HFFc6 (cell line): Measurements from ENCODE around the gene CCDC148. TPM values are rescaled to one million over a fixed set of nuclear protein-coding genes. Genes with fewer than 3 reads are reported as not detected.

ENCODE experiments used
- DNase-seq: peaks from one replicate; pipeline ENCODE4 v3.0.0-alpha.2; 2018
- H3K27ac Mint-ChIP-seq: 2 replicates; pipeline ENCODE4 v1.8.0; 2020; ENCODE audit warnings: mild to moderate bottlenecking, mixed read lengths
- H3K27me3 Mint-ChIP-seq: 2 replicates; pipeline ENCODE4 v1.8.0; 2021; ENCODE audit warnings: mild to moderate bottlenecking, moderate library complexity, mixed read lengths; ENCODE audit not compliant: insufficient read depth
- H3K36me3 Mint-ChIP-seq: 2 replicates; pipeline ENCODE4 v1.8.0; 2021; ENCODE audit warnings: low read depth, mixed read lengths
- H3K4me1 Mint-ChIP-seq: 2 replicates; pipeline ENCODE4 v1.8.0; 2020; ENCODE audit warnings: low read depth, mixed read lengths
- H3K4me3 Mint-ChIP-seq: 2 replicates; pipeline ENCODE4 v1.8.0; 2020; ENCODE audit warnings: mild to moderate bottlenecking, moderate library complexity, mixed read lengths
- H3K9me3 Mint-ChIP-seq: 2 replicates; pipeline ENCODE4 v1.8.0; 2020; ENCODE audit warnings: mild to moderate bottlenecking, mixed read lengths
- total RNA-seq, 6 experiments: library from RNA; stranded (reverse); fragmentation: NEBNext Ultra II Directional; extraction: Animal tissue kit (Norgen Biotek cat#: 25700); gene quantifications; 2 replicates in 1 of 6; 3 replicates in 5 of 6; pipeline ENCODE4 v1.2.3, GENCODE V29; 2021
- TF ChIP-seq, protein P1 (sequence below): fragments of 200-600 bp; sonication (generic); IDR thresholded peaks from 2 replicates; pipeline ENCODE4 v1.5.0; 2021; ENCODE audit warnings: antibody characterized with exemption, mild to moderate bottlenecking

Gene CCDC148
- total RNA-seq, 6 experiments from 2014 or later = 0.66 to 1.3 (median 0.84) TPM

DNA sequence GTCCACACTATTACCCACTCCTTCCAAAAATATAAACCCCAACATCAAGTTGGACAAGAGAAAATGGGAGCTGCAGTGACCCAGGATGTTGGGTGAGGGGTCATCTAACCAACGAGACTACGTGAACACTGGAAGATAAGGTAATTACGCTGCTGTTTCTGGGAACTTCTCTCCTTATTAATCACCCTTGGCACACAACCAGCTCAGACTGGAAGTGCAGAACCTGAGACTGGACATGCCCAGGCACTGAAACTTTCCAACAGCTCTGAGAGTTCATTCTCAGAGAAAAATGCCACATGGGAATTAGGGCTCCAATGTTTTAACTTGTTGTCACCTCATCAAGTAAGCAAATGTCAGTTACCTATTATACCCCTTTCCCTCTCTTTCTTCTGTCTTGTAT lies 135.3 kb downstream of the CCDC148 start:
- peaks cover 24% of the 10 kb centered on the region for H3K4me1 Mint-ChIP-seq
- H3K36me3 Mint-ChIP-seq = no peaks in the 10 kb centered on the region
- TF ChIP-seq, protein P1, sequence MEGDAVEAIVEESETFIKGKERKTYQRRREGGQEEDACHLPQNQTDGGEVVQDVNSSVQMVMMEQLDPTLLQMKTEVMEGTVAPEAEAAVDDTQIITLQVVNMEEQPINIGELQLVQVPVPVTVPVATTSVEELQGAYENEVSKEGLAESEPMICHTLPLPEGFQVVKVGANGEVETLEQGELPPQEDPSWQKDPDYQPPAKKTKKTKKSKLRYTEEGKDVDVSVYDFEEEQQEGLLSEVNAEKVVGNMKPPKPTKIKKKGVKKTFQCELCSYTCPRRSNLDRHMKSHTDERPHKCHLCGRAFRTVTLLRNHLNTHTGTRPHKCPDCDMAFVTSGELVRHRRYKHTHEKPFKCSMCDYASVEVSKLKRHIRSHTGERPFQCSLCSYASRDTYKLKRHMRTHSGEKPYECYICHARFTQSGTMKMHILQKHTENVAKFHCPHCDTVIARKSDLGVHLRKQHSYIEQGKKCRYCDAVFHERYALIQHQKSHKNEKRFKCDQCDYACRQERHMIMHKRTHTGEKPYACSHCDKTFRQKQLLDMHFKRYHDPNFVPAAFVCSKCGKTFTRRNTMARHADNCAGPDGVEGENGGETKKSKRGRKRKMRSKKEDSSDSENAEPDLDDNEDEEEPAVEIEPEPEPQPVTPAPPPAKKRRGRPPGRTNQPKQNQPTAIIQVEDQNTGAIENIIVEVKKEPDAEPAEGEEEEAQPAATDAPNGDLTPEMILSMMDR = no peak
- peak overlapping the region; percentile 50 for H3K27ac Mint-ChIP-seq
- peak overlapping the region; percentile 20; the same call in 1 of the 2 replicates for H3K4me3 Mint-ChIP-seq
- peak; percentile 39 for DNase-seq
- H3K9me3 Mint-ChIP-seq = no peaks in the 10 kb centered on the region
- H3K27me3 Mint-ChIP-seq = peaks cover 7% of the 10 kb centered on the region

GRCh38 chr2:158319269-158319668 lies 137.3 kb downstream of the CCDC148 start:
- DNase-seq = no peak
- Mint-ChIP-seq H3K27me3 (peaks cover 7% of the 10 kb centered on the region), H3K9me3 (no peaks in the 10 kb centered on the region), H3K36me3 (no peaks in the 10 kb centered on the region), H3K27ac (no peak overlapping the region), H3K4me3 (no peak overlapping the region), H3K4me1 (peaks cover 32% of the 10 kb centered on the region)
- TF ChIP-seq, protein P1 = no peak

- no peak for DNase-seq
- H3K9me3 Mint-ChIP-seq = no peaks in the 10 kb centered on the region
- no peak overlapping the region for H3K4me3 Mint-ChIP-seq
- no peak overlapping the region for H3K27ac Mint-ChIP-seq
- H3K4me1 Mint-ChIP-seq = peaks cover 32% of the 10 kb centered on the region
- TF ChIP-seq, protein P1 = no peak
- peaks cover 7% of the 10 kb centered on the region for H3K27me3 Mint-ChIP-seq
- H3K36me3 Mint-ChIP-seq = no peaks in the 10 kb centered on the region
Observed at GRCh38 chr2:158317642-158318041, 138.9 kb downstream of the CCDC148 start.

DNA sequence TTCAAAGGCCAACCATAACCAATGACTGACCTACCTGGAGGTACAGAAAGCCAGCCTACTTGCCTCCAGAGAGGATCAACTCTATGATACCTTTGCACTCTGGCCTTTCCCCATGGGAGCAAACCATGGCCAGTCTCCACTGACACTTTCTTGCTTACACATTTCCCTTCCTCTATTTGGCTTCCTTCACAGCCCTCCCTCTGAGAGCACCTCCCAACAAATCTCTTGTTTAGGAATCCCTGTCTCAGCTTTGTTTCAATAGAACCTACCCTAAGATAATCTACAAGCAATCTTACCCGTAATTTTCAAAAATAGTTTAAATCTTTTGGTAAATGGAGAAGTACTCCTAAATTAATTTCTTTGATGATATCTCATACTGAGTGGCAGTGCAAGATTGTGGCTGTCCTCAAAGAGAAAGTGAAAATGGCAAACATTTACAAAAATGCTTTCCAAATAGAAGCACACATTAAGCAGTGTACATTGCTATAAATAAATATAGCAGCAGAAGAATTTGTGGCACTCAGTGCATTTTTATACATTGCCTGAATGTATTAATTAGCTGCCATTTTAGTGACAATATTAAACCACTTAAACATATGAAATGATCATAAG lies 140.6 kb downstream of the CCDC148 start:
- DNase-seq = no peak
- Mint-ChIP-seq H3K36me3 (no peaks in the 10 kb centered on the region; the same call in 1 of the 2 replicates), H3K27me3 (peaks cover 7% of the 10 kb centered on the region), H3K27ac (no peak overlapping the region), H3K4me1 (peaks cover 20% of the 10 kb centered on the region; the same call in 1 of the 2 replicates), H3K9me3 (no peaks in the 10 kb centered on the region), H3K4me3 (peak overlapping the region; percentile 52; the same call in 1 of the 2 replicates)
- TF ChIP-seq, protein P1 = no peak

DNA sequence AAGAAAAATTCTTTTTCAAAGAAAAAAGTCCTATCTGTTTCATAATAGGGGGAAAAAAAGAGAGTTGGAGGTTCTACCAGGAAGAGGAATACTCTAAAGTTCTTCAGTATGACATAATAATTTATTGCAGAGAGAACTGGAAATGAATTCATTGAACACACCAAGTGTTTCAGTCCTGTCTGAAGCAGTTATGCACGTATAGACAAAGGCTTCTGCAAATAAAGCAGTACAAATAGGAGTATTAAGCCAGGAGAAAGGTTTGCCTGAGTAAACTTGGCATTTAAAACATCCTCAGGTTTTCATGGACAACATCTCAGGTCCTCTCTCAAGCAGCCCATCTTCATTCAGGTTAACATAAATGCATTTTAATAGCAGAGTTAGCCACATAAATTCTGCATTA lies 141.6 kb downstream of the CCDC148 start:
- TF ChIP-seq, protein P1 = no peak
- H3K9me3 Mint-ChIP-seq = no peaks in the 10 kb centered on the region
- H3K27me3 Mint-ChIP-seq = peaks cover 7% of the 10 kb centered on the region
- H3K36me3 Mint-ChIP-seq = no peaks in the 10 kb centered on the region; the same call in 1 of the 2 replicates
- DNase-seq = no peak
- H3K4me3 Mint-ChIP-seq = no peak overlapping the region
- peaks cover 19% of the 10 kb centered on the region; the same call in 1 of the 2 replicates for H3K4me1 Mint-ChIP-seq
- no peak overlapping the region for H3K27ac Mint-ChIP-seq
